Stomach (tissue), 4 donors: ENCODE results near the gene MRPL41.

ENCODE experiments used
- EP300 ChIP-seq: sonication (generic); formaldehyde crosslinking; IDR thresholded peaks from one replicate; pipeline ENCODE4 v1.6.1; 2017; ENCODE audit warnings: antibody characterized with exemption
- POLR2AphosphoS5 ChIP-seq, 3 donors: sonication (generic); formaldehyde crosslinking; IDR thresholded peaks; one replicate each; pipeline ENCODE4 v1.6.1; 2016; ENCODE audit warnings: antibody characterized with exemption in 3 of 3
- TF ChIP-seq, protein P1 (sequence below), 7 experiments: fragments of 450-650 bp in 4 of 7; fragments of 200-600 bp in 3 of 7; sonication (generic) in 3 of 7; IDR thresholded peaks; one replicate each; pipeline ENCODE4 v1.5.1; 2016 to 2019; ENCODE audit warnings: antibody characterized with exemption in 7 of 7, control low read depth in 2 of 7, mild to moderate bottlenecking in 1 of 7

DNA sequence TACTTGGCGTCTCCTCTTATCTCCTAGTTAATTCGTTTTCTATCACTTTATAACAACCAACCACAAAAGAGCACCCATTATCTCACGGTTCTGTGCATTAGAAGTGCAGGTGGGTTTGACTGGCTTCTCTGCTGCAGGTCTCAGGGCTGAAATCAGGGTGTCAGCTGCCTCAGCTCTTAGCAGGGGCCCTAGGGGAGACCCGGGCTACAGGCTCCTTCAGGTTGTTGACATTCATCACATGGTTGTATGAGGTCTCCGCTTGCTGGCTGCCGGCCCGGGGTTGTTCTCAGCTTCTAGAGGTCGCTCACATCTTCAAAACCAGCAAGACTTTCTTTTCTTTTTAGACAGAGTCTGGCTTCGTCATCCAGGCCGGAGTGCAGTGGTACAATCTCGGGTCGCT, 41.5 kb downstream of the MRPL41 start:
- TF ChIP-seq, protein P1, sequence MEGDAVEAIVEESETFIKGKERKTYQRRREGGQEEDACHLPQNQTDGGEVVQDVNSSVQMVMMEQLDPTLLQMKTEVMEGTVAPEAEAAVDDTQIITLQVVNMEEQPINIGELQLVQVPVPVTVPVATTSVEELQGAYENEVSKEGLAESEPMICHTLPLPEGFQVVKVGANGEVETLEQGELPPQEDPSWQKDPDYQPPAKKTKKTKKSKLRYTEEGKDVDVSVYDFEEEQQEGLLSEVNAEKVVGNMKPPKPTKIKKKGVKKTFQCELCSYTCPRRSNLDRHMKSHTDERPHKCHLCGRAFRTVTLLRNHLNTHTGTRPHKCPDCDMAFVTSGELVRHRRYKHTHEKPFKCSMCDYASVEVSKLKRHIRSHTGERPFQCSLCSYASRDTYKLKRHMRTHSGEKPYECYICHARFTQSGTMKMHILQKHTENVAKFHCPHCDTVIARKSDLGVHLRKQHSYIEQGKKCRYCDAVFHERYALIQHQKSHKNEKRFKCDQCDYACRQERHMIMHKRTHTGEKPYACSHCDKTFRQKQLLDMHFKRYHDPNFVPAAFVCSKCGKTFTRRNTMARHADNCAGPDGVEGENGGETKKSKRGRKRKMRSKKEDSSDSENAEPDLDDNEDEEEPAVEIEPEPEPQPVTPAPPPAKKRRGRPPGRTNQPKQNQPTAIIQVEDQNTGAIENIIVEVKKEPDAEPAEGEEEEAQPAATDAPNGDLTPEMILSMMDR (IDR thresholded peaks at IDR 0.05): no peak
- TF ChIP-seq EP300: no peak
- TF ChIP-seq POLR2AphosphoS5 (IDR thresholded peaks at IDR 0.05): no peak
